ENCODE data around the gene ST6GAL1.

GRCh38 chr3:187085933-187086332 is 155.6 kb downstream of the ST6GAL1 start:
- TF ChIP-seq YY1 (IDR thresholded peaks at IDR 0.05; ENCODE audit: insufficient read depth, insufficient read length): no peak
- no peak for TF ChIP-seq SUZ12 (IDR thresholded peaks at IDR 0.05; ENCODE audit: extremely low read depth, insufficient read depth, insufficient read length)
